Esophagus muscularis mucosa (tissue), 4 donors: Measurements from ENCODE around the gene RFX3. TPM values are rescaled to one million over a fixed set of nuclear protein-coding genes. Genes with fewer than 3 reads are reported as not detected.

ENCODE experiments used
- DNase-seq: peaks from one replicate; pipeline ENCODE4 v3.0.0-alpha.2; 2017; ENCODE audit errors: extremely low spot score
- H3K27ac ChIP-seq, 4 donors: fragments of 200-600 bp; sonication (generic); replicated peaks in 1 of 4; 1 replicate in 3 of 4; 2 replicates in 1 of 4; pipeline ENCODE4 v1.5.1; 2016 to 2019; ENCODE audit warnings: mild to moderate bottlenecking in 1 of 4
- H3K27me3 ChIP-seq, 4 donors: fragments of 200-600 bp; sonication (generic); one replicate each; pipeline versions ENCODE4 v1.5.1 to v1.6.0; 2016 to 2019
- H3K36me3 ChIP-seq, 4 donors: fragments of 200-600 bp; sonication (generic); one replicate each; pipeline ENCODE4 v1.5.1; 2016 to 2019
- H3K4me1 ChIP-seq, 4 donors: fragments of 200-600 bp; sonication (generic); one replicate each; pipeline ENCODE4 v1.5.1; 2016 to 2019
- H3K4me3 ChIP-seq, 4 donors: fragments of 200-600 bp; sonication (generic); 1 replicate in 2 of 4; 2 replicates in 2 of 4; pipeline ENCODE4 v1.5.1; 2016 to 2019; ENCODE audit warnings: mild to moderate bottlenecking in 4 of 4, moderate library complexity in 1 of 4
- H3K9me3 ChIP-seq, 4 donors: fragments of 200-600 bp; sonication (generic); 1 replicate in 3 of 4; 2 replicates in 1 of 4; pipeline ENCODE4 v1.5.1; 2016 to 2019
- EP300 ChIP-seq: sonication (generic); formaldehyde crosslinking; IDR thresholded peaks from one replicate; pipeline ENCODE4 v1.6.1; 2017; ENCODE audit warnings: antibody characterized with exemption
- POLR2A ChIP-seq: fragments of 450-650 bp; IDR thresholded peaks from one replicate; pipeline ENCODE4 v1.6.1; 2017; ENCODE audit warnings: antibody characterized with exemption, moderate library complexity, mild to moderate bottlenecking, low read depth
- POLR2AphosphoS5 ChIP-seq, 2 donors: sonication (generic); formaldehyde crosslinking; IDR thresholded peaks; one replicate each; pipeline ENCODE4 v1.6.1; 2017; ENCODE audit warnings: antibody characterized with exemption in 2 of 2
- WGBS: methylation state at CpG from one replicate; pipeline ENCODE4 v1.1.5; 2018; 5-methylcytosine and 5-hydroxymethylcytosine counted together
- intact Hi-C: fragments of 100-400 bp; cut with DNase I; formaldehyde crosslinking; loops from one replicate; pipeline ENCODE4 v1.15.1; 2023
- total RNA-seq, 4 donors: library from RNA; depleted of rRNA; stranded (reverse); fragments of >200 nt; gene quantifications; one replicate each; pipeline versions ENCODE4 v1.1.0 to v1.2.1, GENCODE V29; 2016
- TF ChIP-seq, protein P1 (sequence below), 3 experiments: fragments of 200-600 bp in 2 of 3; fragments of 450-650 bp in 1 of 3; sonication (generic) in 2 of 3; IDR thresholded peaks; one replicate each; pipeline ENCODE4 v1.5.1; 2017 to 2019; ENCODE audit warnings: antibody characterized with exemption in 3 of 3, mild to moderate bottlenecking in 2 of 3, moderate library complexity in 1 of 3

The RFX3 gene
- total RNA-seq, 4 donors from 2014 or later = 4.5 to 7.9 (median 5.5) TPM

DNA sequence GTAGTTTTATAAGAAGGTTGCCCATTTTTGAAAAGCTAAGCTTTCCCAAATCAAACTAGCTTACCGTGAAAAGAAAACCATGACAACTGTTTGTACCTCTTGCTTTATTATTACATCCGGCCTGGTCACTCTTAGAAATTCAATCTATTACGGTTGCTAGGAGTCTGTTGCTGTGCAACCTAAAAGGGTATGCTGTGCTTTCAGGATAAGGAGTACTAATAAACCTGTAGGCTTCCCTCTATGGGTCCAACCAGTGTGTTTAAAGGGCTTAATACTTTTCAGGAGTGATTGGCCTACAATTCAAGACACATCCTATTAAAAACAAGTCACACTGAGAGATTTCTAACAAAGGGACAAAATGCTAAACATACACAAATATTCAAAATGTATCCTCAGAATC is 27.1 kb downstream of the RFX3 start:
- no peaks in the 10 kb centered on the region for H3K9me3 ChIP-seq
- H3K4me3 ChIP-seq = no peak overlapping the region
- no peaks in the 10 kb centered on the region for H3K36me3 ChIP-seq
- intact Hi-C loops = no loop called here
- H3K4me1 ChIP-seq = peaks cover 13 to 37% (median 34%) of the 10 kb centered on the region in 4 donors
- no peak overlapping the region for H3K27ac ChIP-seq
- WGBS = 64% methylated on average over 3 of the region's 3 CpGs
- no peak for DNase-seq
- H3K27me3 ChIP-seq = no peaks in the 10 kb centered on the region
- TF ChIP-seq POLR2AphosphoS5 (IDR thresholded peaks at IDR 0.05) (no peak), POLR2A (no peak), EP300 (no peak)
- TF ChIP-seq, protein P1, sequence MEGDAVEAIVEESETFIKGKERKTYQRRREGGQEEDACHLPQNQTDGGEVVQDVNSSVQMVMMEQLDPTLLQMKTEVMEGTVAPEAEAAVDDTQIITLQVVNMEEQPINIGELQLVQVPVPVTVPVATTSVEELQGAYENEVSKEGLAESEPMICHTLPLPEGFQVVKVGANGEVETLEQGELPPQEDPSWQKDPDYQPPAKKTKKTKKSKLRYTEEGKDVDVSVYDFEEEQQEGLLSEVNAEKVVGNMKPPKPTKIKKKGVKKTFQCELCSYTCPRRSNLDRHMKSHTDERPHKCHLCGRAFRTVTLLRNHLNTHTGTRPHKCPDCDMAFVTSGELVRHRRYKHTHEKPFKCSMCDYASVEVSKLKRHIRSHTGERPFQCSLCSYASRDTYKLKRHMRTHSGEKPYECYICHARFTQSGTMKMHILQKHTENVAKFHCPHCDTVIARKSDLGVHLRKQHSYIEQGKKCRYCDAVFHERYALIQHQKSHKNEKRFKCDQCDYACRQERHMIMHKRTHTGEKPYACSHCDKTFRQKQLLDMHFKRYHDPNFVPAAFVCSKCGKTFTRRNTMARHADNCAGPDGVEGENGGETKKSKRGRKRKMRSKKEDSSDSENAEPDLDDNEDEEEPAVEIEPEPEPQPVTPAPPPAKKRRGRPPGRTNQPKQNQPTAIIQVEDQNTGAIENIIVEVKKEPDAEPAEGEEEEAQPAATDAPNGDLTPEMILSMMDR (IDR thresholded peaks at IDR 0.05) = no peak

DNA sequence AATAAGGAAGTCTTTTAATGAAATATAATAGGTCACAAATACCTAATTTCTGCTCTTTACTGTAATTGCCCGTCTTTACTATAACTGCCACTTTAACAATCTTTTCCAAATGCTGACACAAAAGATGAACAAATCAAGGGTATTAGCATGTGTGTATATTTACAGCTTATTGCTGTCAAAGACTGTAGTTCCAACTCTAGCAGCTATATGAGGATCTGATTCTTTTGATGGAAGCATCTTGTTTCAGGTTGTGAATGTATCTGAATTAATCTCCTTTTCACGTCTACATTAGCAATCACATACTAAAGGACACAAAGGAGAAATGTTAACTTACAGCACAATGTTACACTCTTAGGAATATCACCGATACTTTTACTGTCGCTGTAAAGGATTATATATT is 27.9 kb downstream of the RFX3 start:
- peaks cover 13 to 37% (median 34%) of the 10 kb centered on the region in 4 donors for H3K4me1 ChIP-seq
- no peaks in the 10 kb centered on the region for H3K36me3 ChIP-seq
- intact Hi-C loops = no loop called here
- DNase-seq = no peak
- no peaks in the 10 kb centered on the region for H3K27me3 ChIP-seq
- no peaks in the 10 kb centered on the region for H3K9me3 ChIP-seq
- TF ChIP-seq POLR2AphosphoS5 (IDR thresholded peaks at IDR 0.05) (no peak), POLR2A (no peak), EP300 (no peak)
- no peak overlapping the region for H3K27ac ChIP-seq
- 91% methylated on average over 4 of the region's 4 CpGs for WGBS
- H3K4me3 ChIP-seq = no peak overlapping the region

DNA sequence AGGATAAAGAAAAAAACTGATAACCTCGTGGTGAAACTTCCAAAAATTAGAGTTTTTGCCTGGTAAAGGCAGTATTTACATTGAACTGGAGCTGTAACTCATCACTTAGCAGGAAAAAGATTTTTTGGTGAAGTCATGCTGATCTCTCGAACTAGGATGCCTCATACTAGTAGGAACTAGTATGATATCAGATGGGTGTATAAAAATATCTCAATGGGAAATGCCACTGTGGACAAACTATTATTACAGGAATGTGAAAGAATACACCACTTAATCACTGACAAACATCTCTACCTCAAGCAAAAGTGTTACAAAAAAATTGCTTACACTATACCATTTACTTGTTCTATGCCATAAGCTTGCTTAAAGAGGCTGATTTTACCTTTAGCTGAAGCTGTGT is 28.4 kb downstream of the RFX3 start:
- Histone ChIP-seq H3K27me3 (no peaks in the 10 kb centered on the region), H3K9me3 (no peaks in the 10 kb centered on the region), H3K4me1 (peaks cover 13 to 37% (median 34%) of the 10 kb centered on the region in 4 donors), H3K36me3 (no peaks in the 10 kb centered on the region), H3K4me3 (no peak overlapping the region), H3K27ac (no peak overlapping the region)
- DNase-seq = no peak
- no peak for TF ChIP-seq EP300
- TF ChIP-seq, protein P1 (IDR thresholded peaks at IDR 0.05) = no peak
- no peak for TF ChIP-seq POLR2A
- 68% methylated on average over 2 of the region's 2 CpGs for WGBS
- intact Hi-C loops = no loop called here

DNA sequence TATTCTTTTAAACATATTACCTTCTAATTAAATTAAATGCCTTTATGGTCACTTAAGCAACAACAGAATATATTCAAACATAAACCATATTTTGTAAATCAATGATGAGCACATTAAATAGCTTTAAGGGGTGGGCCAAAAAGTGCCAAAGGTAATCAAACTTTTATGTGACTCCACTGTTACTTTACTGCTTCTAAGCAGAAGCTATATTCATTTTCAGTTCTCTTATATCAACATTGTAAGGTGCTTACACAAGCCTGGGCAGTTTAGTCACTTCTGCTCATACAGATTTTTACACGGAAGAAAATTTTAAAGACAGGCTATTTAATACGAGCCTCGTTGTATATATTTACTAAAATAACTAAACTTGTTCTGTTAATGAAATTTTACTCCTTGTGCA is 29.9 kb downstream of the RFX3 start:
- H3K4me1 ChIP-seq = peaks cover 13 to 37% (median 34%) of the 10 kb centered on the region in 4 donors
- no peak for DNase-seq
- H3K4me3 ChIP-seq = no peak overlapping the region
- WGBS = 70% methylated on average over 3 of the region's 3 CpGs
- H3K36me3 ChIP-seq = no peaks in the 10 kb centered on the region
- H3K27me3 ChIP-seq = no peaks in the 10 kb centered on the region
- H3K27ac ChIP-seq = no peak overlapping the region
- intact Hi-C loops = no loop called here
- no peaks in the 10 kb centered on the region for H3K9me3 ChIP-seq
- TF ChIP-seq, protein P1 (IDR thresholded peaks at IDR 0.05) = no peak
- TF ChIP-seq EP300 = no peak
- TF ChIP-seq POLR2A = no peak
- TF ChIP-seq POLR2AphosphoS5 (IDR thresholded peaks at IDR 0.05) = no peak

- no peak for DNase-seq
- 96% methylated on average over 4 of the region's 4 CpGs for WGBS
- intact Hi-C loops = no loop called here
- no peak overlapping the region for H3K4me3 ChIP-seq
- H3K36me3 ChIP-seq = no peaks in the 10 kb centered on the region
- no peaks in the 10 kb centered on the region for H3K9me3 ChIP-seq
- H3K27ac ChIP-seq = no peak overlapping the region
- no peaks in the 10 kb centered on the region for H3K27me3 ChIP-seq
- H3K4me1 ChIP-seq = peaks cover 7 to 16% (median 11%) of the 10 kb centered on the region in 4 donors
- TF ChIP-seq POLR2A (no peak), POLR2AphosphoS5 (IDR thresholded peaks at IDR 0.05) (no peak), EP300 (no peak)
- TF ChIP-seq, protein P1 (IDR thresholded peaks at IDR 0.05) = no peak
These were observed 33.6 kb downstream of the RFX3 start for GRCh38 chr9:3492214-3492613.
